IMR-90 (cell line): ENCODE measurements around the gene PARP3. TPM values are rescaled to one million over a fixed set of nuclear protein-coding genes. Genes with fewer than 3 reads are reported as not detected.
A peak's percentile ranks its signal among the peaks of the same experiment; 100 is the strongest.

Experiments
- ATAC-seq: fragments of 200-7000 bp; cut with Tn5 transposase; 2 replicates; pipeline ENCODE4 v1.9.1; 2020; ENCODE audit warnings: low read depth, mild to moderate bottlenecking, moderate library complexity
- BruUV-seq: library from RNA; stranded (reverse); fragments of 400-500 nt; replicated peaks from 2 replicates; lab custom pipeline; 2021; lab: Mats Ljungman, UMichigan
- CTCF ChIA-PET: fragments of 300-600 bp; formaldehyde crosslinking; extraction: SDS; loops from one replicate; lab custom pipeline; 2021; ENCODE audit warnings: antibody characterized with exemption; lab: Yijun Ruan, JAX
- POLR2A ChIA-PET: fragments of 300-600 bp; sonication (Branson Sonifier 250); formaldehyde crosslinking; loops from one replicate; lab custom pipeline; 2022; ENCODE audit warnings: antibody characterized with exemption; ENCODE audit not compliant: unreplicated experiment; lab: Charles Lee
- DNase-seq: peaks from one replicate; pipeline ENCODE4 v3.0.0; 2013
- H2AFZ ChIP-seq: replicated peaks from 2 replicates; pipeline ENCODE3; 2013; ENCODE audit warnings: low read length, mild to moderate bottlenecking; ENCODE audit not compliant: poor library complexity
- H2AK5ac ChIP-seq: 2 replicates; pipeline ENCODE4 v1.6.1; 2013; ENCODE audit warnings: low read depth, low read length, inconsistent platforms
- H2AK9ac ChIP-seq: replicated peaks from 2 replicates; pipeline ENCODE3; 2013; ENCODE audit warnings: mild to moderate bottlenecking, low read depth, low read length, moderate library complexity; ENCODE audit not compliant: poor library complexity
- H2BK120ac ChIP-seq: 2 replicates; pipeline ENCODE4 v1.6.1; 2013; ENCODE audit warnings: low read depth, low read length, inconsistent platforms
- H2BK15ac ChIP-seq: 3 replicates; pipeline ENCODE4 v1.6.1; 2013; ENCODE audit warnings: low read depth, low read length, inconsistent platforms
- H2BK20ac ChIP-seq: 2 replicates; pipeline ENCODE4 v1.6.1; 2013; ENCODE audit warnings: low read depth, mild to moderate bottlenecking, inconsistent platforms, low read length, moderate library complexity
- H2BK5ac ChIP-seq: 2 replicates; pipeline ENCODE4 v1.6.1; 2013; ENCODE audit warnings: mild to moderate bottlenecking, low read depth, low read length, inconsistent platforms; ENCODE audit not compliant: poor library complexity, severe bottlenecking
- H3K14ac ChIP-seq: replicated peaks from 2 replicates; pipeline ENCODE4 v1.6.1; 2013; ENCODE audit warnings: low read depth, low read length, inconsistent platforms
- H3K18ac ChIP-seq: 2 replicates; pipeline ENCODE4 v1.6.1; 2013; ENCODE audit warnings: low read depth, low read length, control low read depth
- H3K23ac ChIP-seq: 2 replicates; pipeline ENCODE4 v1.6.1; 2013; ENCODE audit warnings: low read depth, low read length, inconsistent platforms
- H3K27ac ChIP-seq: 2 replicates; pipeline ENCODE4 v1.5.1; 2013; ENCODE audit warnings: mild to moderate bottlenecking, control low read depth, low read length; ENCODE audit not compliant: insufficient read depth
- H3K27me3 ChIP-seq: 2 replicates; pipeline ENCODE4 v1.6.1; 2013; ENCODE audit warnings: low read length; ENCODE audit not compliant: control insufficient read depth, insufficient read depth
- H3K36me3 ChIP-seq: 2 replicates; pipeline ENCODE4 v1.6.1; 2013; ENCODE audit warnings: low read length, mixed read lengths; ENCODE audit not compliant: control insufficient read depth, insufficient read depth
- H3K4ac ChIP-seq: 2 replicates; pipeline ENCODE4 v1.6.1; 2013; ENCODE audit warnings: low read depth, low read length, inconsistent platforms
- H3K4me1 ChIP-seq: 2 replicates; pipeline ENCODE4 v1.6.1; 2013; ENCODE audit warnings: low read length, mixed read lengths; ENCODE audit not compliant: control insufficient read depth, insufficient read depth
- H3K4me2 ChIP-seq: 2 replicates; pipeline ENCODE4 v1.6.1; 2013; ENCODE audit warnings: low read depth, mild to moderate bottlenecking, control low read depth, low read length, moderate library complexity
- H3K4me3 ChIP-seq: 2 replicates; pipeline ENCODE4 v1.5.1; 2013; ENCODE audit warnings: low read depth, mild to moderate bottlenecking, control low read depth, low read length, moderate library complexity; ENCODE audit not compliant: insufficient read depth
- H3K56ac ChIP-seq: 2 replicates; pipeline ENCODE4 v1.6.1; 2013; ENCODE audit warnings: low read length, inconsistent platforms; ENCODE audit not compliant: insufficient read depth; ENCODE audit errors: extremely low read depth
- H3K79me1 ChIP-seq, 2 experiments: 2 replicates each; pipeline ENCODE4 v1.6.1; 2013; ENCODE audit warnings: low read length in 2 of 2, inconsistent platforms in 1 of 2, low read depth in 1 of 2
- H3K9ac ChIP-seq: 2 replicates; pipeline ENCODE4 v1.6.1; 2013; ENCODE audit warnings: low read depth, low read length, control low read depth
- H3K9me1 ChIP-seq: 2 replicates; pipeline ENCODE4 v1.6.1; 2013; ENCODE audit warnings: low read length, inconsistent platforms; ENCODE audit not compliant: insufficient read depth
- H3K9me3 ChIP-seq: 2 replicates; pipeline ENCODE4 v1.6.1; 2013; ENCODE audit warnings: low read length; ENCODE audit not compliant: control insufficient read depth, insufficient read depth
- H4K20me1 ChIP-seq: 2 replicates; pipeline ENCODE4 v1.6.1; 2013; ENCODE audit warnings: low read length, inconsistent platforms; ENCODE audit not compliant: insufficient read depth
- H4K5ac ChIP-seq: 2 replicates; pipeline ENCODE4 v1.6.1; 2013; ENCODE audit warnings: mild to moderate bottlenecking, low read depth, low read length, control low read depth
- H4K8ac ChIP-seq, 2 experiments: 2 replicates each; pipeline ENCODE4 v1.6.1; 2013; ENCODE audit warnings: low read depth in 2 of 2, low read length in 2 of 2, control low read depth in 1 of 2, inconsistent platforms in 1 of 2
- H4K91ac ChIP-seq: 2 replicates; pipeline ENCODE4 v1.6.1; 2013; ENCODE audit warnings: low read depth, low read length, inconsistent platforms; ENCODE audit not compliant: insufficient read depth
- CTCF ChIP-seq: conservative IDR thresholded peaks from 2 replicates; pipeline ENCODE4 v1.5.1; 2012; ENCODE audit warnings: mild to moderate bottlenecking, low read depth, low read length, improper control_type of control experiment
- FOS ChIP-seq: fragments of 150-350 bp; IDR thresholded peaks from 2 replicates; pipeline ENCODE4 v1.6.1; 2016; ENCODE audit warnings: low read depth, low read length
- MAFK ChIP-seq: IDR thresholded peaks from 2 replicates; pipeline ENCODE4 v1.6.1; 2012; ENCODE audit warnings: low read depth, low read length, improper control_type of control experiment
- MAZ ChIP-seq: IDR thresholded peaks from 2 replicates; pipeline ENCODE4 v1.6.1; 2012; ENCODE audit warnings: low read depth, mild to moderate bottlenecking, low read length, improper control_type of control experiment, moderate library complexity, borderline replicate concordance
- MXI1 ChIP-seq: IDR thresholded peaks from 2 replicates; pipeline ENCODE4 v1.6.1; 2012; ENCODE audit warnings: low read depth, mild to moderate bottlenecking, low read length, moderate library complexity, borderline replicate concordance
- NFE2L2 ChIP-seq: fragments of 150-350 bp; IDR thresholded peaks from 2 replicates; pipeline ENCODE4 v1.6.1; 2016; ENCODE audit warnings: low read depth, mild to moderate bottlenecking, low read length
- RAD21 ChIP-seq: IDR thresholded peaks from 2 replicates; pipeline ENCODE4 v1.6.1; 2012; ENCODE audit warnings: low read length, improper control_type of control experiment
- USF2 ChIP-seq: fragments of 150-350 bp; IDR thresholded peaks from 2 replicates; pipeline ENCODE4 v1.6.1; 2017; ENCODE audit warnings: mild to moderate bottlenecking, antibody characterized with exemption, low read length, low read depth
- WGBS, 2 experiments: methylation state at CpG; one replicate each; pipeline versions ENCODE4 v1.1.5 to v1.1.7; 2013; ENCODE audit warnings: missing lambda C conversion rate in 2 of 2; ENCODE audit not compliant: insufficient read length in 1 of 2; ENCODE audit errors: extremely low coverage in 2 of 2; 5-methylcytosine and 5-hydroxymethylcytosine counted together
- dilution Hi-C: fragments of 300-500 bp; cut with HindIII; formaldehyde crosslinking; loops from one replicate; pipeline ENCODE4 v1.14.3; 2018; ENCODE audit warnings: low sequenced_read_pairs; ENCODE audit not compliant: unreplicated experiment
- in situ Hi-C: fragments of 300-500 bp; cut with MboI; formaldehyde crosslinking; loops from 3 replicates; pipeline ENCODE4 v1.14.3; 2019; ENCODE audit warnings: low sequenced_read_pairs, inconsistent platforms, mixed read lengths
- intact Hi-C: fragments of 100-400 bp; cut with micrococcal nuclease; formaldehyde crosslinking; loops from 2 replicates; pipeline ENCODE4 v1.10.0; 2022
- polyA plus RNA-seq, 3 experiments: library from polyadenylated mRNA; depleted of rRNA; stranded (reverse); fragments of >200 nt; gene quantifications; 2 replicates each; pipeline ENCODE4 v1.2.3, GENCODE V29; 2012; ENCODE audit warnings: low replicate concordance in 1 of 3
- total RNA-seq: library from RNA; depleted of rRNA; stranded (reverse); fragments of >200 nt; gene quantifications from 2 replicates; pipeline ENCODE4 v1.2.3, GENCODE V29; 2012

PARP3 gene
- total and polyA plus RNA-seq, 2 of the 4 experiments (the other 2 are of a cell fraction), result 16.3 to 22.0 TPM

- Histone ChIP-seq H2BK15ac (no peak within 1 kb of the TSS), H4K5ac (no peak within 1 kb of the TSS), H3K9me1 (peaks cover 6% of the 10 kb centered on the region; the same call in 1 of the 2 replicates), H3K56ac (no peak within 1 kb of the TSS), H4K8ac (0 out of 4 replicates have a peak within 1 kb of the TSS, but pooled peaks of 1 of the 2 experiments have one; percentile 41), H2AK9ac (no peak within 1 kb of the TSS), H3K4ac (no peak within 1 kb of the TSS), H3K27me3 (no peaks in the 10 kb centered on the region), H3K36me3 (peaks cover 26% of the 10 kb centered on the region), H4K20me1 (peaks cover 3% of the 10 kb centered on the region; the same call in 1 of the 2 replicates), H3K27ac (no peak within 1 kb of the TSS), H3K14ac (no peak within 1 kb of the TSS), H3K18ac (no peak within 1 kb of the TSS), H3K4me3 (no peak within 1 kb of the TSS), H2BK20ac (no peak within 1 kb of the TSS), H2BK5ac (no peak within 1 kb of the TSS), H2BK120ac (no peak within 1 kb of the TSS), H3K4me2 (no peak within 1 kb of the TSS), H2AFZ (peak within 1 kb of the TSS; percentile 69), H3K9ac (no peak within 1 kb of the TSS), H3K4me1 (peaks cover 9% of the 10 kb centered on the region), H4K91ac (no peak within 1 kb of the TSS; the same call in 1 of the 2 replicates), H3K9me3 (no peaks in the 10 kb centered on the region), H2AK5ac (no peak within 1 kb of the TSS), H3K23ac (no peak within 1 kb of the TSS), H3K79me1 (peaks cover 0 to 4% of the 10 kb centered on the region in 2 experiments; a peak in 1 of 4 replicates)
- ATAC-seq (no peak), DNase-seq (no peak)
- WGBS, 2 experiments, result 38% methylated on average over 16 of the region's 33 CpGs; no CpG with 5 or more reads in 1 of the 2 experiments
- in situ Hi-C loops (loop anchor here (25.0 kb wide), 1 partner anchor 1618 kb away; the partner anchor contains the start of genes RASSF1, TUSC2 and ZMYND10), intact Hi-C loops (no loop called here), dilution Hi-C loops (no loop called here)
- no TSS peak for BruUV-seq
- TF ChIP-seq NFE2L2 (no peak), MXI1 (no peak), MAFK (no peak), RAD21 (no peak), MAZ (no peak), CTCF (no peak), FOS (no peak), USF2 (no peak)
- POLR2A ChIA-PET, result no interaction called here
- CTCF ChIA-PET, result no interaction called here
These were observed 13.2 kb downstream of the PARP3 start, which contains the start of gene GPR62 for GRCh38 chr3:51955175-51955892. Gene GPR62, plus strand, starts transcription at chr3:51955381. Its CDS starts 272 bp downstream, at chr3:51955653.
